Muscle of arm (tissue), 12 donors: ENCODE results near the gene NEURL1B. TPM values are rescaled to one million over a fixed set of nuclear protein-coding genes. Genes with fewer than 3 reads are reported as not detected.

Experiments used
- DNase-seq: peaks from one replicate; pipeline ENCODE4 v3.0.0-alpha.2; 2013
- polyA plus RNA-seq, 12 donors: library from polyadenylated mRNA; unstranded; fragments of 120-200 nt; gene quantifications; one replicate each; pipeline ENCODE4 v1.2.1, GENCODE V29; 2013; ENCODE audit not compliant: insufficient read length in 12 of 12

The NEURL1B gene
- polyA plus RNA-seq, 12 donors, result 24.0 to 43.7 (median 35.4) TPM; not detected in 1

GRCh38 chr5:172730981-172731679, 90.1 kb downstream of the NEURL1B start:
- DNase-seq, result no peak

DNA sequence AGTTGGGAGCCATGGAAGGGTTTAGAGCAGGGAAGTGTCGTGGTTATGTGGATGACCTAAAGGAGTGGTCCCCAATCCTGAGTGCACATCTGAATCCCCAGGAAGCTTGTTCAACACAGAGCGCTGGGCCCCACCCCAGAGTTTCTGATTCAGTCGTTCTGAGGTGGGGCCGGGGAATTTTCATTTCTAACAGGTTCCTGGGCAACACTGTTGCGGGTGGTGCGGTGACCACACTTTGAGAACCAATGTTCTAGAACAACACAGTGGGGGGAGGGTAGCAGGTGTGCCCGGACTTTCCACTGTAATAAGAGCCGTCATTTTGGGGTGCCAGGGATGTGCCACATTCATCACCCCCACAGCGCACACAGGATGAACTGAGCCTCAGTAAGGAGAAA, 90.6 kb downstream of the NEURL1B start:
- no peak for DNase-seq

DNA sequence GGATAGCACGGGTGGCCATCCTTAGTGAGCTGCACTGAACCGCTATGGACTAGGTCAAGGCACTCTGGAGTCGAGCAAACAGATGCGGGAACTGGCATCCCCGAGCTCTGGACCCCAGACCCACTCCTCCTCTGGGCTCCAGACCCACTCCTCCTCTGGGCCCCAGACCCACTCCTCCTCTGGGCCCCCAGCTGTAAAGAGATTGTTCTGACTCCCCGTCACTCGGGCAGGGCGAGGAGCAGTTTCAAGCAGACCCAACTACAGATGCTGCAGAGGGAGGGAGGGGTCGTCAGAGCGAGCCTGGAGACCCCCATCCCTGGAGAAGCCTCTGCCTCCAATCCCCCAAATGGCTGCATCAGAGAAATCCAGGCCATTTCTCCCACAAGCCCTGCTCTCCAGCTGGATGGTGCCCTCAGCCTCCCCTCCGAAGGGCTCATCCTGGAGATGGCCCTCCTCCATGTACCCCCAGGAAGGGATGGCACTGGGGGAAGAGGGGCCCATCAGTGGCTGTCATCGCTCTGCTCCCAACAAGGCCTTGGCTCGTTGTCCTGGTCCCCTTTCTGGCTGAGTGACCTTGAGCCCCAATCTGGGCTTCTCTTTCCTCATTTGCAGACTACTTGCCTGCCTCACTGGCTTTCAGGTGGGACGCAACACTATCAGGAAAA, 91.3 kb downstream of the NEURL1B start:
- no peak for DNase-seq

DNA sequence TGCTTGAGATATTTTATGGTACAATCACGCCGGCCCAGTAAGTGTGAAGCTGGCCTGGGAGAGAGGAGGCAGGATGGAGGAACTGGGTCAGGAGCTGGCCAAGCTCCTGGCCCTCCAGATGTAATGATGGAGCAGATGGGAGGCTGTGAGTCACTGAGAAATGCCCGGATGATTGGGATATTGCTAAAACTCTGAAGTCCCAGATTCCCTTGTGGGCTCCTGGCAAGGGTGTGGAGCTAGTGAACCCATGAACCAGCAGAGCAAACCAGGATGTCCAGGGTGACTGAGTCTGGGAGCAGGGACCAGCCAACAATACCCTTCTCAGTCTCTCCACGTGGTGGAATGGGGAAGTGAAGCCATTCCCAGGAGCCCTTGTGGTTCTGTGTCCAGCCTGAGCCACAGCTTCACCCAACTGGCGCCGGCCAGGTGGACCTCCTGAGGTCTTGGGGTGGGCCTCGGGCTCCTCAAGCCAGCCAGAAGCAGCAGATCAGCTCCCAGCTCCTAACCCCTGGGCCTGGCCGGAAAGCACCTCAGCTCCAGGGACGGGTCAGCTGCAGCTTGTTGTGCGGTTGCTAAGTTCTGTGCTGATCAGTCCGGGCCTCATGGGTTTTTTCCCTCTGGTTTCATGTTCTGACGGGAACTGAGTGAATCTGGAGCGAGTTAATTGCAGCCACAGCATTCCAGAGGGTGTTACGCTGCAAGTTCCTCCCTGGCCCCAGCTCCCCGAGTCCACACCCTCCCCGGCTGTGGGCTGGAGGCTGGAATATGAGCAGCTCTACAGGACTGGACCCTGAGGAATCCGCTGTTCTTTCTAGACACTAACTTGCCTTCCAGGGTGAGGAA, 92.3 kb downstream of the NEURL1B start:
- DNase-seq, result peak; percentile 90

DNA sequence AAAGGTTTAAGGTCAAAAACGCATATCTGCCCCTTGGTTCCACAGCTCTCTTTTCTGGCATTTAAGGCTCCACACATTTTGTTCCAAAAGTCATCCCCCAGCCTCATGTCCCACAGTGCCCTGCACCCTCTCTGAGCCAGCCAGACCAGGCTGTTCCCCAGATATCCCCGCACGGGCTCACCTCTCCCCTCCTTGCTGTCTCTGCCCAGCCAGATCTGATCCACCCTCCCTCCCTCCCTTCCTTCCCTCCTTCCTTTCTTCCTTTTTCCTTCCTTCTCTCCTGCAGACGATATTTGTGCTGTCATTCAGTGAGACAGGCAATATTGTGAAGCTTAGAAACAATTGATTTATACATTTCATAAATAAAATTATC, 92.9 kb downstream of the NEURL1B start:
- no peak for DNase-seq

DNA sequence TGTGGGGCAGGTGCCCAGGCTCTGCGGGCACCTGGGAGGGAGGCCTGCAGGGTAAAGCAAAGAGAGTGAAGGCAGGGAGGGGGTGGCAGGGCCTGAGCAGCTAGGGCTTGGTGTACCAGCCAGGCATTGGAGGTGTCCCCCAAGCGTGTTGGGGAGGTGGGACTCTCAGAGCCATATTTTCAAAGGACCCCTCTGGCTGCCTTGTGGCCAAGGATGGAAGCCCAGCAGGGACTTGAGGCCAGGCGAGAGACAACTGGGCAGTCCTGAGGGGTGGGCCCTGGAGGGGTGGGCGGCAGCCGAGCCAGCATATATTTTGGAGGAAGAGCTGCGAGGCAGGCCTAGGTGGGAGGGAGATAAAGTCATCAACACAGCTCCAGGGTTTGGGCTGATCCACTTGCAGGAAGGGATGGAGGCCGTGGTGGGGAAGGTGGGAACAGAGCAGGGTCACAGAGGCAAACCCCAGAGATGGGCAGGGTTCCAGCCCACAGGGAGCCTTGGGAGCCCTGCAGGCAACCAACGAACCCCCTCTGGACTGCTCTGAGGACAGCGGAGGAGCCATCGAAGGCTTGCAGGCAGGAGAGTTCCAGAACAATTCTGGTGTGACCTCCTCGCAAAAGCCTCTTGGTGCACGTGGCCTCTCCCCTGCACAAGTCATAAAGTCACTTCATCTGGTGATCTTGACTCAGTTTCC, 94.2 kb downstream of the NEURL1B start:
- no peak for DNase-seq

DNA sequence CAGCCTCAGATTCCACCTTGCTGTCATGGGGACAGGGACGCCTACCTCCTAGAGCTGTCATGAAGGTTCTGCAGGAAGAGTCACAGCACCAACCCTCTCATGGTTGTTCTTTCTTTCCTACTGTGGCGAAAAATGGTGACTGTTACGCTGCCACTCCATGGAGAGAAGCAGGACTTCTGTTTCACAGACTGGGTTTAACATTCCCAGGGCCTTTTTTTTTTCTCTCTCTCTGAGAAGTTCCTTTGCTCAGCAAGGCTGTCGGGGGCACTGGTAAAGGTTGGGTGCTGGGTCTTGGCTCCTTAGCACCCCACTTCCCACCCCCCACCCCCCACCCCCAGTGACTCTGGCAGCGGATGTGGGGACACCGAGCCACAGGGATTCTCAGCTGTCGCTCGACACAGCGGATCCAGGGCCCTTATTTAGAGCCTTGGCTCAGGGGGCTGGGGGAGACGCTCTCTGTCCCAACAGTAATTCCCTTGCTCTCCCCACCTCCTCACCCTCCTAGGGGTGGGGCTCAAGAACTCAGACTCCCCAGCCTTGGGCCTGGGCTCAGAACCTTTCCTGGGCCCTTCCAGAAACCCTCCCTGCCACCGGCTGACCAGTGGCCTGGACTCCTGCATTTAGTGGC, 95.6 kb downstream of the NEURL1B start:
- no peak for DNase-seq

DNA sequence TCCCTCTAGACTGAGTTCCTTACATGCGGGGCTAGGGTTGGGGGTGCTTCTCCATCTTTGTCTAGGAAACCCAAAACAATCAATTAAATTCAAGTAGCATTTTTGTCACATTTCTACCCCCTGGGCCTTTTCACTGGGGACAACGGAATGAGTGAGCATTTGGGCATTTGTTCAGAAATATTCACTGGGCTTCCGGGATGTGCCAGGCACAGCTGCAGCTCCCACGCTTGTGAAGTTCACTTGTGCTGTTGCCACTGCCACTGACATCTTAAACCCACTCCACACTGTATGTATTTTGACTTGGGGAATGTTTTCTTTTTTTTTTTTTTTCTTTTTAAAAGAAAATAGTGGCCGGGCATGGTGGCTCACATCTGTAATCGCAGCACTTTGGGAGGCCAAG, 98.3 kb downstream of the NEURL1B start:
- DNase-seq, result no peak

DNA sequence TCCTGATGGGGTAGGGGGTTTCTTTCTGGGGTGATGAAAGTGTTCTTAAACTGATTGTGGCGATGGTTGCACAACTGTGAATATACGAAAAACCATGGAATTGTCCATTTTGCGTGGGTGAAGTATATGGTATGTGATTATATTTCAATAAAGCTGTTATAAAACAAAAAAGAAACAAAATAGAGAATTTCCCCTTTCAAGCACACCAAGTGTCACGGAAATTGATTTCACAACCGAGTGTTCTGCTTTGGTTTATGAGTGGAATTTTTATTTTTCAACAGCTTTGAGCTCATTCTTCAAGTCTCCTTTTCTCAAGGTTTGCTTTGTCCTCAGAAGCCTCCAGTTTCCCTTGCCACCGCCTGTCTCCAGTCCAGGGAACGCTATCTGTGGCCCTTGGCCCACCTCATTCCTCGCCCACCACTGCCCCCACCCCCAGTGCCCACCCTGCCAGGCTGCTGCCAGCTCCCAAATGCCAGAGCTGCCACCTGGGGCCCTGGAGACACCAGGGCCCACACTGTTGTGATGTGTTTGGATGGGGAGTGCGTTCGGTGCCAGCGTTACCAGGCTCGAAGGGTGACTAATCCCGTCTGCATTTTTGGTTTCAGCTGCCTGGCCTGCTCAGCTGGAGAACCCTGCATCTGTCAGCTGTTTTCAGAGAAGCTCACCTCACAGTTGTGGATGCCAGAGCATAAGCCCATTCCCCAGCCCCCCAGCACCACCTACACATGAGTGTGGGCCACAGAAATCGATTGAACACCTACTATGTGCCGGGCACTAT, 99.6 kb downstream of the NEURL1B start:
- DNase-seq, result peak; percentile 61

Other genes starting within 250 kb of the NEURL1B start
- gene SH3PXD2B, start 186.7 kb upstream of the NEURL1B start, polyA plus RNA-seq, result 10 to 100 TPM in 11 of 12 donors, not detected in 1; 26.1 to 51.5 (median 36.0) TPM
- gene DUSP1, start 129.9 kb downstream of the NEURL1B start, polyA plus RNA-seq, result 100 to 1,000 TPM in 6 of 12 donors, 10 to 100 TPM in 5, not detected in 1; 35.3 to 179 (median 113) TPM
- gene ERGIC1, start 193.0 kb downstream of the NEURL1B start, polyA plus RNA-seq, result 100 to 1,000 TPM in 4 of 12 donors, 10 to 100 TPM in 7, not detected in 1; 85.3 to 117 (median 97.2) TPM